ENCODE measurements around the gene RNASE8. TPM values are rescaled to one million over a fixed set of nuclear protein-coding genes. Genes with fewer than 3 reads are reported as not detected.

Gene RNASE8
- total RNA-seq, 1 experiment from 2014 or later, result not detected

- no peaks in the 10 kb centered on the region for H3K36me3 ChIP-seq (ENCODE audit: control insufficient read depth, insufficient read depth, low read length)
- H3K27me3 ChIP-seq (replicated peaks; ENCODE audit: control insufficient read depth, insufficient read depth, low read length), result no peaks in the 10 kb centered on the region
- Mint-ChIP-seq H3K27me3 (ENCODE audit: insufficient read depth, unreplicated experiment) (no peaks in the 10 kb centered on the region), H3K36me3 (ENCODE audit: insufficient read depth, unreplicated experiment) (no peaks in the 10 kb centered on the region), H3K4me3 (ENCODE audit: unreplicated experiment) (no peak overlapping the region), H3K9me3 (ENCODE audit: unreplicated experiment) (no peaks in the 10 kb centered on the region), H3K4me1 (ENCODE audit: low read depth, unreplicated experiment) (no peaks in the 10 kb centered on the region), H3K27ac (ENCODE audit: unreplicated experiment) (no peak overlapping the region)
- no peak for DNase-seq
- no peak overlapping the region for H3K4me3 ChIP-seq (ENCODE audit: low read depth, low read length)
- no TSS peak for BruUV-seq (replicated peaks)
- intact Hi-C loops (cut with micrococcal nuclease; ENCODE audit: unreplicated experiment), result no loop called here
- H3K4me1 ChIP-seq, result peaks cover 6% of the 10 kb centered on the region
- TF ChIP-seq CTCF (IDR thresholded peaks at IDR 0.05; ENCODE audit: insufficient read depth in 1 of 2, low read depth in 1 of 2, low read length in 1 of 2, severe bottlenecking in 1 of 2, unreplicated experiment in 1 of 2), result no peak
- ChIA-PET POLR2A (no interaction called here), CTCF (interaction anchor here (0.5 to 3.4 kb wide), 3 partner anchors 31 to 121 kb away, joined by 3 to 50 read pairs (median 30); no protein-coding TSS in a partner anchor)
- no peaks in the 10 kb centered on the region for H3K9me3 ChIP-seq
Measured at GRCh38 chr14:21072781-21073339, 15.2 kb downstream of the RNASE8 start.

GRCh38 chr14:21073921-21074320, 16.3 kb downstream of the RNASE8 start:
- Mint-ChIP-seq H3K27ac (ENCODE audit: unreplicated experiment) (no peak overlapping the region), H3K36me3 (ENCODE audit: insufficient read depth, unreplicated experiment) (no peaks in the 10 kb centered on the region), H3K27me3 (ENCODE audit: insufficient read depth, unreplicated experiment) (no peaks in the 10 kb centered on the region), H3K9me3 (ENCODE audit: unreplicated experiment) (no peaks in the 10 kb centered on the region), H3K4me1 (ENCODE audit: low read depth, unreplicated experiment) (no peaks in the 10 kb centered on the region), H3K4me3 (ENCODE audit: unreplicated experiment) (no peak overlapping the region)
- Histone ChIP-seq H3K36me3 (ENCODE audit: control insufficient read depth, insufficient read depth, low read length) (no peaks in the 10 kb centered on the region), H3K9me3 (no peaks in the 10 kb centered on the region), H3K27me3 (replicated peaks; ENCODE audit: control insufficient read depth, insufficient read depth, low read length) (no peaks in the 10 kb centered on the region), H3K4me3 (ENCODE audit: low read depth, low read length) (no peak overlapping the region), H3K4me1 (peaks cover 6% of the 10 kb centered on the region)
- POLR2A ChIA-PET, result no interaction called here
- BruUV-seq (replicated peaks), result no TSS peak
- no peak for TF ChIP-seq CTCF (IDR thresholded peaks at IDR 0.05; ENCODE audit: insufficient read depth in 1 of 2, low read depth in 1 of 2, low read length in 1 of 2, severe bottlenecking in 1 of 2, unreplicated experiment in 1 of 2)
- DNase-seq, result no peak
- intact Hi-C loops (cut with micrococcal nuclease; ENCODE audit: unreplicated experiment), result no loop called here
- CTCF ChIA-PET, result interaction anchor here (0.8 kb wide), 1 partner anchor 14 kb away, joined by 3 read pairs; no protein-coding TSS in a partner anchor

GRCh38 chr14:21074398-21075272, 17.0 kb downstream of the RNASE8 start:
- H3K4me1 Mint-ChIP-seq (ENCODE audit: low read depth, unreplicated experiment), result no peaks in the 10 kb centered on the region
- ChIA-PET POLR2A (no interaction called here), CTCF (interaction anchor here (0.8 kb wide), 1 partner anchor 13 kb away, joined by 3 read pairs; no protein-coding TSS in a partner anchor)
- no peak overlapping the region for H3K4me3 Mint-ChIP-seq (ENCODE audit: unreplicated experiment)
- no peak for TF ChIP-seq CTCF (IDR thresholded peaks at IDR 0.05; ENCODE audit: insufficient read depth in 1 of 2, low read depth in 1 of 2, low read length in 1 of 2, severe bottlenecking in 1 of 2, unreplicated experiment in 1 of 2)
- Histone ChIP-seq H3K27me3 (replicated peaks; ENCODE audit: control insufficient read depth, insufficient read depth, low read length) (no peaks in the 10 kb centered on the region), H3K36me3 (ENCODE audit: control insufficient read depth, insufficient read depth, low read length) (no peaks in the 10 kb centered on the region), H3K4me1 (peaks cover 6% of the 10 kb centered on the region), H3K4me3 (ENCODE audit: low read depth, low read length) (no peak overlapping the region), H3K9me3 (no peaks in the 10 kb centered on the region)
- H3K36me3 Mint-ChIP-seq (ENCODE audit: insufficient read depth, unreplicated experiment), result no peaks in the 10 kb centered on the region
- no peaks in the 10 kb centered on the region for H3K9me3 Mint-ChIP-seq (ENCODE audit: unreplicated experiment)
- no TSS peak for BruUV-seq (replicated peaks)
- DNase-seq, result no peak
- H3K27ac Mint-ChIP-seq (ENCODE audit: unreplicated experiment), result no peak overlapping the region
- no peaks in the 10 kb centered on the region for H3K27me3 Mint-ChIP-seq (ENCODE audit: insufficient read depth, unreplicated experiment)
- intact Hi-C loops (cut with micrococcal nuclease; ENCODE audit: unreplicated experiment), result no loop called here

Measured in Caco-2 (cell line).